Measurements from ENCODE around the gene HSPA14. TPM values are rescaled to one million over a fixed set of nuclear protein-coding genes. Genes with fewer than 3 reads are reported as not detected.

Gene HSPA14
- total RNA-seq, 2 donors from 2014 or later = 7.0 to 10.5 TPM

Other genes with a start within 250 kb of the HSPA14 start
- gene FAM107B, start 63.4 kb upstream of the HSPA14 start, total RNA-seq = 10 to 100 TPM; 15.3 to 17.1 TPM
- 1 to 10 TPM; 1.3 to 1.6 TPM for gene CDNF, start 269 bp upstream of the HSPA14 start, total RNA-seq
- gene MSANTD7, start within 50 bp of the HSPA14 start, total RNA-seq = 1 to 10 TPM; 5.4 to 6.3 TPM
- 1 to 10 TPM; 6.4 to 7.6 TPM for gene SUV39H2, start 40.6 kb downstream of the HSPA14 start, total RNA-seq
- 1 to 10 TPM; 3.9 to 5.4 TPM for gene DCLRE1C, start 115.8 kb downstream of the HSPA14 start, total RNA-seq
- not detected for gene MEIG1, start 121.1 kb downstream of the HSPA14 start, total RNA-seq
- under 1 TPM; 0.35 to 0.42 TPM for gene OLAH, start 205.6 kb downstream of the HSPA14 start, total RNA-seq